ENCODE measurements around the gene UAP1L1. TPM values are rescaled to one million over a fixed set of nuclear protein-coding genes. Genes with fewer than 3 reads are reported as not detected.

Gene UAP1L1
- total RNA-seq, 1 donor from 2014 or later = 40.2 TPM

DNA sequence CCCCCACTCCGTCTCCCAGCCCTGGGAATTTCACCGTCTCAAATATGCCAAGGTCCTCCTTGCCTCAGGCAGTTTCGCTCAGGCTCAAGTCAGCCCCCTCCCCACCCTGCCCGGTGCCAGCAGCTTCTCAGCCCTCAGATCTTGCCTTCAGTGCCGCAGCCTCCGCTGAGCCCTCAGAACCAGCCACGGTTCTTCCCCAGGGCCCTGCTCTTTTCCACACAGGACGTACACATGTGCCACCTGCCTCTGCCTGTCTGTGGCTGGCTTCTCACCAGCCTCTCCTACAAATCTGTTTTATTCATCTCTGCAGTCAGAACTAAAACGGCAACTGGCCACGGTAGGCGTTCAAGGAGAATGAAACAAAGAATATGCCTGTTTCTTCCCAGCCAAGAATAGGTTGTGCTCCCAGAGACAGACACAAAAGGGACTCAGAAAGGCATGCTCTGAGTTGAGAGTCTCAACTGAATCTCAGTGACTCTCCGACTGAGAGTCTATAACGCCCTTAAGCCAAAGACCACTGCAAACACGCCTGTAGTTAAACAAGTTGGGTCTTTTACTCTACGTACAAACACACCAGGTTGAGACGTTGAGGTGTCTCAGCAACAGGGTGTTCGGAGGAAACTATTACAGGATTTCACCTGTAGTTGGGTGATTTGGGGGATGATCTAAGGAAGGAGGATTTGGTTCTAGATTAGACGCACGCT is 51.0 kb downstream of the UAP1L1 start:
- DNase-seq (ENCODE audit: low read depth) = peak; percentile 67

DNA sequence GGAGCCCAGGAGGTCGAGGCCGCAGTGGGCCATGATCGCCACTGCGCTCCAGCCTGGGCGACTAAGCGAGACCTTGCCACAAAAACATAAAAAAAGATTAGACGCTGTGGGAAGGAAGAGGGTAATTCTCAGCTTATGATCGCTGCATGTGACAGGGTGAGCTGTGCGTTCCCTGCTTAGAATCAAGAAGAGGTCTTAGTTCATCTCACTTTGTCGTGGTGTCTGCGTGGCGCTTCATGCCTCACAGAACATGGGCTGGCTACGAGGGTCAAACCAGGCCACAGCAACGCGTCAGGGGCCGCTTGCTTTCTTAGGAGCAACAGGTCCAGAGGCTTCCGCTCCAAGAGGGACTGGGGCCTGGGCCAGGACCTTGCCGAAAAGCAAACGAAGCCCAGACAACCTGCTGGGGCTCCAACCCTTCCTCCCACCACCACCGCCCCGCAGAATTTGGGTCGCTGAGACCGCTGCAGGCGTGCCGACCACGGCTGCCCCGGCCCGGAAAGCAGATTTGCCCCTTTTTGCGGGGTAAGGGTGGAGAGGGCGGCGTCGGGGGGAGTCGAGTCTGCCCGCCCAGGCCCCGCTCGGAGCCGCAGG is 51.6 kb downstream of the UAP1L1 start:
- DNase-seq (ENCODE audit: low read depth) = peak; percentile 26

DNA sequence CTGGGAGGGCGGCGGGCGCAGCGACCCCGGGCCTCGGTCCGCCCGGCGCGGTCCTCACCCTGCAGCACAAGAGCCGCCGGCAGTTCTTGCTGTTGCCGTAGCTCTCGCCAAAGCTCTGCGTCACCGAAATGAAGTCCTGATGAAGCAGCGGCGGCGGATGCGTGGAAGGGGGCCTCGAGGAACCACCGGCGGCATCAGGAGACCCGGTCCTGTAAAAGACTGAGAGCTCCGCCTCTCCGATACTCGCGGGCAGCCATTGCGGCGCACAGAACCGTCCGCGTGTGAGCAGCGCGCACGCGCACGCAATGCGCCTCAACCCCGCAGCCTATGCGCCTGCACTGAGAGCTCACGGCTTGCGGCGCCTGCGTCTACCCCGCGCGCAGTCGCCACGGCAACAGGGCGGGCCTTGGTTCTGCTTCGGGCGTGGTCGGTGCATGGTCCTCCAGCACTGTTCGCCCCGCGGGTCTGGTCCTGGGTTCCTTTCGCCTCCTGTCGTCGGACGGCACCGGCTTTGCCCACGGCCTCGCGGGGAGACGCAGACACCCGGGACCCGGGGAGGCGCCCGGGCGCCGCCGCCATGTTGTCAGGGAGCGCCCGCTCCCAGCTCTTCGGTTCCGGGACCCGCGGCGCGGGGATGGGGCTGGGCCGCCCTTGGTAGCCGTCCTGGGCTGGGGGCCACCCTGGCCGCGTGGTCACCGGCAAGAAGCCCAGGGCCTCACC is 52.3 kb downstream of the UAP1L1 start:
- DNase-seq (ENCODE audit: low read depth) = peak; percentile 92

DNA sequence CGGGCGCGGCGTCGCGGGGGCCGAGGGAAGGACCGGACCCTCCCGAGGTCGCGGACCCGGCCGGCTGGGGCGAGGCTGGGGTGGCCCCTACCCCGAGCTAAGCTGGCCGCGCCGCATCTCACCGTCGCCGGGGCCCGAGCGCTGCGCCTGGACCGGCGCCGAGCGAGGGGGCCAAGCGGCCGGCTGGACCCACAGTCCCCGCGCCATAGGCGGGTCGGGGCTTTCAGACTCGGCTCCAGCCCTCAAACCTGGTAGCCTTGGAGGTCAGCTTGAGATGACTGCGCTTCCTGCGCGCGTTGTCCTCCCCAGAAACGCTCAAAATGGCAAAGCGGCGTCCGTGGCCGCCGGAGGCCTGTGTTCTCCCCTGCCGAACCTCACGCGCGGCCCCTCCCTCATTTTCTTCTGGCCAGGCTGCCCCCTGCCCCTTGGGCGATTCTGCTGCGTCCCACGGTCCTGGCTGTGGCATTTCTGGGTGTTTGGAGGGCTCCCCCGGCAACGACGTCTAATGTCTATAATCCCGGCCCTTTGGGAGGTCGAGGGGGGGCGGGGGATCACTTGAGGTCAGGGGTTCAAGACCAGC is 52.9 kb downstream of the UAP1L1 start:
- DNase-seq (ENCODE audit: low read depth) = no peak

Other genes with a start within 250 kb of the UAP1L1 start
- 2.7 and 6.5 TPM in 2 replicates for gene AJM1, start 235.0 kb upstream of the UAP1L1 start, total RNA-seq
- gene PHPT1, start 228.1 kb upstream of the UAP1L1 start, total RNA-seq = 106 and 131 TPM in 2 replicates
- gene MAMDC4, start 225.2 kb upstream of the UAP1L1 start, total RNA-seq = 2.9 and 3.4 TPM in 2 replicates
- gene EDF1, start 211.2 kb upstream of the UAP1L1 start, total RNA-seq = 353 and 413 TPM in 2 replicates
- gene TRAF2, start 191.0 kb upstream of the UAP1L1 start, total RNA-seq = 7.0 and 31.0 TPM in 2 replicates
- 170 and 196 TPM in 2 replicates for gene FBXW5, start 132.8 kb upstream of the UAP1L1 start, total RNA-seq
- 0.88 TPM in 1 of 2 replicates, not detected in the other for gene C8G, start 132.3 kb upstream of the UAP1L1 start, total RNA-seq
- 0.10 and 0.27 TPM in 2 replicates for gene LCN12, start 125.2 kb upstream of the UAP1L1 start, total RNA-seq
- 126 and 177 TPM in 2 replicates for gene PTGDS, start 100.0 kb upstream of the UAP1L1 start, total RNA-seq
- 5.0 and 13.8 TPM in 2 replicates for gene LCNL1, start 94.5 kb upstream of the UAP1L1 start, total RNA-seq
- gene PAXX, start 85.1 kb upstream of the UAP1L1 start, total RNA-seq = 57.3 and 67.3 TPM in 2 replicates
- not detected in 2 replicates for gene CLIC3, start 80.9 kb upstream of the UAP1L1 start, total RNA-seq
- 21.1 and 26.3 TPM in 2 replicates for gene ABCA2, start 49.3 kb upstream of the UAP1L1 start, total RNA-seq
- not detected in 2 replicates for gene FUT7, start 45.4 kb upstream of the UAP1L1 start, total RNA-seq
- 4.8 TPM in 2 replicates for gene NPDC1, start 31.3 kb upstream of the UAP1L1 start, total RNA-seq
- 0.13 and 0.68 TPM in 2 replicates for gene ENTPD2, start 23.5 kb upstream of the UAP1L1 start, total RNA-seq
- 1.9 and 4.7 TPM in 2 replicates for gene SAPCD2, start 7.0 kb upstream of the UAP1L1 start, total RNA-seq
- 75.5 and 76.6 TPM in 2 replicates for gene MAN1B1, start 9.5 kb downstream of the UAP1L1 start, total RNA-seq
- 132 and 142 TPM in 2 replicates for gene DPP7, start 37.2 kb downstream of the UAP1L1 start, total RNA-seq
- 0.05 TPM in 1 of 2 replicates, not detected in the other for gene GRIN1, start 61.6 kb downstream of the UAP1L1 start, total RNA-seq
- not detected in 2 replicates for gene LRRC26, start 92.5 kb downstream of the UAP1L1 start, total RNA-seq
- not detected in 2 replicates for gene TMEM210, start 94.5 kb downstream of the UAP1L1 start, total RNA-seq
- 28.7 and 30.6 TPM in 2 replicates for gene ANAPC2, start 111.0 kb downstream of the UAP1L1 start, total RNA-seq
- gene SSNA1, start 111.2 kb downstream of the UAP1L1 start, total RNA-seq = 143 and 158 TPM in 2 replicates
- 19.5 and 25.3 TPM in 2 replicates for gene TPRN, start 123.2 kb downstream of the UAP1L1 start, total RNA-seq
- gene TMEM203, start 128.1 kb downstream of the UAP1L1 start, total RNA-seq = 39.2 and 48.4 TPM in 2 replicates
- 6.1 and 10.5 TPM in 2 replicates for gene NDOR1, start 128.2 kb downstream of the UAP1L1 start, total RNA-seq
- gene RNF208, start 144.7 kb downstream of the UAP1L1 start, total RNA-seq = 0.21 and 0.36 TPM in 2 replicates
- gene CYSRT1, start 147.7 kb downstream of the UAP1L1 start, total RNA-seq = 1.4 and 2.0 TPM in 2 replicates
- not detected in 2 replicates for gene RNF224, start 150.0 kb downstream of the UAP1L1 start, total RNA-seq
- 0.56 and 0.62 TPM in 2 replicates for gene SLC34A3, start 153.4 kb downstream of the UAP1L1 start, total RNA-seq
- 211 and 249 TPM in 2 replicates for gene TUBB4B, start 163.8 kb downstream of the UAP1L1 start, total RNA-seq
- gene STPG3, start 173.8 kb downstream of the UAP1L1 start, total RNA-seq = not detected in 2 replicates
- gene NELFB, start 177.8 kb downstream of the UAP1L1 start, total RNA-seq = 37.3 and 48.3 TPM in 2 replicates
- gene TOR4A, start 200.2 kb downstream of the UAP1L1 start, total RNA-seq = 1.1 and 3.6 TPM in 2 replicates
- 1.2 and 2.0 TPM in 2 replicates for gene NRARP, start 224.8 kb downstream of the UAP1L1 start, total RNA-seq